Measurements from ENCODE around the gene ODAD4.

Gene ODAD4

DNA sequence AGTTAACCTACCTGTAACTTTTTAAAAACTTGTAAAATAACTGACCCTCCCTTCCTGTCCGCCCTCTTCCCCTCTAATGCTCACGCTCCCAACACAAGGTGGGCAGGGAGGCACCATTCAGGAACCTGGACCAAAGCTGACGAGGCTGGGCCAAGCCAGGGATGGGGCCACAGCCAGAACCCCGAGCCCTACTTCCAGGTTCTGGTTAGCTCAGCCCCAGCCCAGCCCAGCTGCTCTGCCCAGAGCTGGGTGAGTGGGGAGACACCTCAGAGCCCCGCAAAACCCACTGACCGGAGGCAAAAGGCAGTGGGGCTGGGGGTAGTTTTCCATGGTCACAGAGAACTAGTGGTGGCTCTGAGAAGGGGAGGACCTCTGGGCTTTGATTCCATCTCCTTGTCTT, 43.6 kb downstream of the ODAD4 start:
- peaks cover 78% of the 10 kb centered on the region for H3K36me3 ChIP-seq (ENCODE audit: insufficient read depth, insufficient read length, low read length)

DNA sequence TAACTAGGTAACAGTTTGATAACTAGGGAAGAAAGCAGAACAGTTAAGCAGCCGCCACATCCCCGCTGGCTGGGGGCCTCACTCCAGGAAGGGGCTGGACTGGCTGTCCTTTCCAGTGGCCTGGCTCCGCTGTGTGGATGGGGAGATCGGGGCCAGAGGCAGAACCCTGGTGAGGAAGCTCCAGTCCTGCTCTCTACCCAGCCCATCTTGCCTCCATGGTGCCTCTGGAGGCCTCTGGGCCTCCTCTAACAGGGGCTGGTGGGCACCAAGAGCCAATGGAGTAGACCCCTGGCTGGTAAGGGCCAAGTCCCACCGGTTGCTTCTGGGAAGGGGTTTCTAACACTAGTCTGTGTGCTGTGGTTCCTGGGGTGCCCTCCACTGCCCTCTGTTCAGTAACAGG, 44.2 kb downstream of the ODAD4 start:
- H3K36me3 ChIP-seq (ENCODE audit: insufficient read depth, insufficient read length, low read length): peaks cover 75% of the 10 kb centered on the region
- TF ChIP-seq ZNF274 (IDR thresholded peaks at IDR 0.05; ENCODE audit: low read depth, low read length): no peak
- TF ChIP-seq YY1 (IDR thresholded peaks at IDR 0.05; ENCODE audit: insufficient read depth, insufficient read length): no peak
- TF ChIP-seq SUZ12 (IDR thresholded peaks at IDR 0.05; ENCODE audit: extremely low read depth, insufficient read depth, insufficient read length): no peak
- H3K4me3 ChIP-seq (ENCODE audit: insufficient read length, low read depth): no peak overlapping the region
- no peaks in the 10 kb centered on the region for H3K27me3 ChIP-seq (ENCODE audit: insufficient read depth, insufficient read length)
- H3K9ac ChIP-seq (ENCODE audit: insufficient read length, low read depth): peak overlapping the region; percentile 12
- DNase-seq (ENCODE audit: low read depth, low spot score): no peak
- H3K4me1 ChIP-seq (ENCODE audit: insufficient read depth, insufficient read length): no peaks in the 10 kb centered on the region
- no peaks in the 10 kb centered on the region for H3K9me3 ChIP-seq (ENCODE audit: insufficient read depth, low read length)

More for the DNA sequence above, 43.6 kb downstream of the ODAD4 start:
- Histone ChIP-seq H3K27me3 (ENCODE audit: insufficient read depth, insufficient read length) (no peaks in the 10 kb centered on the region), H3K4me1 (ENCODE audit: insufficient read depth, insufficient read length) (no peaks in the 10 kb centered on the region), H3K9ac (ENCODE audit: insufficient read length, low read depth) (no peak overlapping the region), H3K4me3 (ENCODE audit: insufficient read length, low read depth) (no peak overlapping the region), H3K9me3 (ENCODE audit: insufficient read depth, low read length) (no peaks in the 10 kb centered on the region)
- no peak for DNase-seq (ENCODE audit: low read depth, low spot score)
- TF ChIP-seq SUZ12 (IDR thresholded peaks at IDR 0.05; ENCODE audit: extremely low read depth, insufficient read depth, insufficient read length) (no peak), ZNF274 (IDR thresholded peaks at IDR 0.05; ENCODE audit: low read depth, low read length) (no peak), YY1 (IDR thresholded peaks at IDR 0.05; ENCODE audit: insufficient read depth, insufficient read length) (no peak)

DNA sequence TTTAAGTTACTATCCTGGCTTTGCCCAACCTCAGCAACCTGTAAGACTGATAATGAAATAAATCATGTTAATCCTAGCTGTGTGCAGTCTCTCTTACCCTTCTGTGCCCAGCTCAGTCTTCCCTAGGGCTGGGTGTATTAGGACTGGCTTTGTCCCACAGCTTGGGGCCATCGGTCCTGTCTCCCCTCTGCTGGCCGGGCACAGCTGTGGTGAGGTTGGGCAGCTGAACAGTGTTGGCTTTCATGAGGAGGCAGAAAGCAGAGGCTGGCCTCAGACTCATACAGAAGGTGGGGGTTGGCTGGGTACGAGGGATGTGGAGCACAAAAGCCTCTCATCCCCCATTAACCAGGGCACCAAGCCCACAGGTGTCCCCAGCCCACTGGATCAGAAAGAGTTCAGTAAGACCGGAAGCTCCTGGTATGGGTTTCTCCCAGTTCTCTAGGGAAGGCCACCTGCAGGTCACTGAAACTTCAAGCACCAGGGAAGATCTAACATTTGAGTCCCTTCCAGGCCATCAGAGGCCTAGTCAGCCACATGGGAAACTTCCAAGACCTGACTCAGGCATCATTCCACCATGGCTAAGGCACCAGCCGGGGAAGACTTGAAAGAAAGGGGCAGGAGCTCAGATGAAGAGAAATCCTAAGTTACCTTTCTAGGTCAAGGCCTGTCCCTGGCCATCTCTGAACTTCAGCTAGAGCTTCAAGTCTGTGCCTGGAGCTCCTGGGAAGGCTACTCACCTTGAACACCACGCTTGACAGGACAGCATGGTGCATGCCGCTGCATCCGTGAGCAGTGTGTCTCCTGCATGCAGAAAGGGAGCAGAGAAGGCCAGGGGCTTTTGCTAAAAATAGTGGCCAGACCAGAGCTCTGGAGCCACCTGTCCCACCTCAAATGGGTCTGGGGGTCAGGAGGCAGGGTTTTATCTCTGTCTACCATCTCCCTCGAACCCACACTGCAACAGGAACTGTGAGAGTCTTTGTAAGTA, 45.0 kb downstream of the ODAD4 start:
- no peaks in the 10 kb centered on the region for H3K4me1 ChIP-seq (ENCODE audit: insufficient read depth, insufficient read length)
- H3K36me3 ChIP-seq (ENCODE audit: insufficient read depth, insufficient read length, low read length): peaks cover 82% of the 10 kb centered on the region
- no peak overlapping the region for H3K4me3 ChIP-seq (ENCODE audit: insufficient read length, low read depth)
- TF ChIP-seq ZNF274 (IDR thresholded peaks at IDR 0.05; ENCODE audit: low read depth, low read length): no peak
- TF ChIP-seq SUZ12 (IDR thresholded peaks at IDR 0.05; ENCODE audit: extremely low read depth, insufficient read depth, insufficient read length): no peak
- no peak for TF ChIP-seq YY1 (IDR thresholded peaks at IDR 0.05; ENCODE audit: insufficient read depth, insufficient read length)
- no peak for DNase-seq (ENCODE audit: low read depth, low spot score)
- no peaks in the 10 kb centered on the region for H3K27me3 ChIP-seq (ENCODE audit: insufficient read depth, insufficient read length)
- H3K9ac ChIP-seq (ENCODE audit: insufficient read length, low read depth): no peak overlapping the region
- no peaks in the 10 kb centered on the region for H3K9me3 ChIP-seq (ENCODE audit: insufficient read depth, low read length)

DNA sequence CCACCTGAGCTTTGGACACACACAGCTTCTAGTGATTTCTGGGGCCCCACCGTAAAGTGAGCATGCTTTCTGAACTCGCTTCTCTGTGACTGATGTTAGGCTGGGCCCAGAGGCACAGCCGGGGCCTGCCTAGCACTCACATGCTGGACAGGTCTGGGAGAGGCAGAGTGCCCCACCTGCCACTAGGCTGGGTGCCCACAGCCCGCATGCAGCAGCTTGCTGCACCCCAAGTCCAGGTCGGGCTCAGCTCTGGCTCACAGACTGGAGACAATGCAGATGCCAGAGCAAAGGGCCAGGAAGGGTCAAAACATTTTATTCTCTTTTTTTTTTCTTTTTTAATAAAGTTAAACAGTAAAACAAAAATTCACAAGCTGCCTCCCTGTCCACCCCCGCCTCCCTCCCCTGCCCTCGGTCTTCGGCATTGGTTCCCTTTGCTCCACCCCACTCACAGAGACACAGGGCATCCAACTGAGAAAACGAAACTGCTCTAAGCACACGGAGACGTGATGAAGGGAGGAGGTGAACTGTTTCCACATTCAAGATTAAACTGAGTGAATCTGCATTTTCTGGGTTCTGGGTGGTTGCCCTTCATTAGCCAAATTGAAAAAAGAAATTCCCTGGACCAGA, 45.8 kb downstream of the ODAD4 start:
- Histone ChIP-seq H3K4me3 (ENCODE audit: insufficient read length, low read depth) (no peak overlapping the region), H3K9ac (ENCODE audit: insufficient read length, low read depth) (no peak overlapping the region)
- DNase-seq (ENCODE audit: low read depth, low spot score): no peak

DNA sequence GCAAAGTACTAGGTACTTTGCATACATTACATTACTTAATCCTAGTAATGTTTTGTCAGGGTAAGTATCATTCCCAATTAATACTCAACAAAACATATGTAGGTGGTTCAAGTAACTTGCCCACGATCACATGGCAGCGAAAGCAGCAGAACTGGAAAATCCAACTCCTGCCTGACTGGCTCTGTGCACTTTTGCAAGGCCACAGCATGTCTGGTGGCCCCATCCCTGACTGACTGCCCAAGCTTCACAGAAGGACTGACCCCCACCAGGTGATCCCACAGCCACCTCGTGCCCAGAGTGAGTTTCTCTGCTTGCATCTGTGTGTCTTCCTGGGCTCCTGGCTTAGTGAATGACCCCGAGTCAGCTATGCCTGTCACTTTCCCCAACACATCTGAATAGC, 47.6 kb downstream of the ODAD4 start:
- Histone ChIP-seq H3K9me3 (ENCODE audit: insufficient read depth, low read length) (no peaks in the 10 kb centered on the region), H3K27me3 (ENCODE audit: insufficient read depth, insufficient read length) (no peaks in the 10 kb centered on the region), H3K4me1 (ENCODE audit: insufficient read depth, insufficient read length) (no peaks in the 10 kb centered on the region), H3K4me3 (ENCODE audit: insufficient read length, low read depth) (no peak overlapping the region), H3K36me3 (ENCODE audit: insufficient read depth, insufficient read length, low read length) (peaks cover 86% of the 10 kb centered on the region), H3K9ac (ENCODE audit: insufficient read length, low read depth) (no peak overlapping the region)
- TF ChIP-seq YY1 (IDR thresholded peaks at IDR 0.05; ENCODE audit: insufficient read depth, insufficient read length) (no peak), ZNF274 (IDR thresholded peaks at IDR 0.05; ENCODE audit: low read depth, low read length) (no peak), SUZ12 (IDR thresholded peaks at IDR 0.05; ENCODE audit: extremely low read depth, insufficient read depth, insufficient read length) (no peak)
- DNase-seq (ENCODE audit: low read depth, low spot score): no peak

More for the DNA sequence above, 45.8 kb downstream of the ODAD4 start:
- TF ChIP-seq SUZ12 (IDR thresholded peaks at IDR 0.05; ENCODE audit: extremely low read depth, insufficient read depth, insufficient read length) (no peak), ZNF274 (IDR thresholded peaks at IDR 0.05; ENCODE audit: low read depth, low read length) (no peak), YY1 (IDR thresholded peaks at IDR 0.05; ENCODE audit: insufficient read depth, insufficient read length) (no peak)
- Histone ChIP-seq H3K9me3 (ENCODE audit: insufficient read depth, low read length) (no peaks in the 10 kb centered on the region), H3K36me3 (ENCODE audit: insufficient read depth, insufficient read length, low read length) (peaks cover 83% of the 10 kb centered on the region), H3K4me1 (ENCODE audit: insufficient read depth, insufficient read length) (no peaks in the 10 kb centered on the region), H3K27me3 (ENCODE audit: insufficient read depth, insufficient read length) (no peaks in the 10 kb centered on the region)

DNA sequence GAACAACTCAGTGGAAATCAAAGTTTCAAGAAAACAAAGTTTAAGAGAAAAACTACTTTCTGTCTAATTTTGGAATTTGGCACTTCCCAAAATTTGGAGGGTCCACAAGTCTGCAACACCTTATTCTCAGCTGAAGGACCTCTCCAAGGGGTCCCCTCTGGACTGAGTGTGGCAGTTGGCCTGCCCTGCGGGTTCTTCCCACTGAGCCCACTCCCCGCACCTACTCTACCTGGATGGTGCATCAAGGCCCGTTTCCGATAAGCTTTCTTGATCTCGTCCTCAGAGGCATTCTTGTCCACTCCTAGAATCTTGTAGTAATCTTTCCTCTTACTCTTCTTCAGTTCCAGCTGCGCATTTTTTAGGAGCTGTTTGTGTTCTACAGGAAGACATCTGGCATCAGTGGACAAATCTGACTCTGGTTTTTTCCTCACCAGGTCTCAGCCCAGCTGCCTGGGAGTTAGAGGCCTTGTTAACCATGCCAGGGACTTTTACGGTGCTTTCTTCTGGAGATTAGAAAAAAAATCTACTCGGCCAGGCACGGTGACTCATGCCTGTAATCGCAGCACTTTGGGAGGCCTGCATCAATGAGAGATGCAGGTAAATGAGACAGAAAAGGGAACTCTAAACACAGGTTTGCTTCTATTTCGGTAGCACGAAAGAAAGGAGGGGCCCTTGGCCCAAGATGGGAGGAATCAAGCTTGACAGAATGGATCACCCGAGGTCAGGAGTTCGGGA, 51.8 kb downstream of the ODAD4 start:
- no peak for DNase-seq (ENCODE audit: low read depth, low spot score)
- no peak for TF ChIP-seq YY1 (IDR thresholded peaks at IDR 0.05; ENCODE audit: insufficient read depth, insufficient read length)
- no peak for TF ChIP-seq SUZ12 (IDR thresholded peaks at IDR 0.05; ENCODE audit: extremely low read depth, insufficient read depth, insufficient read length)
- no peak for TF ChIP-seq ZNF274 (IDR thresholded peaks at IDR 0.05; ENCODE audit: low read depth, low read length)
- H3K36me3 ChIP-seq (ENCODE audit: insufficient read depth, insufficient read length, low read length): peaks cover 84% of the 10 kb centered on the region
- H3K4me1 ChIP-seq (ENCODE audit: insufficient read depth, insufficient read length): no peaks in the 10 kb centered on the region
- no peaks in the 10 kb centered on the region for H3K9me3 ChIP-seq (ENCODE audit: insufficient read depth, low read length)
- H3K9ac ChIP-seq (ENCODE audit: insufficient read length, low read depth): no peak overlapping the region
- H3K27me3 ChIP-seq (ENCODE audit: insufficient read depth, insufficient read length): no peaks in the 10 kb centered on the region
- no peak overlapping the region for H3K4me3 ChIP-seq (ENCODE audit: insufficient read length, low read depth)

Measured in NT2/D1 (cell line).